GM19351 (cell line): ENCODE data around the gene AJAP1.
"Not testable (repeated sequence)": the region's sequence is repeated elsewhere in the genome, so short reads cannot be mapped to it uniquely, and the experiment has no call there.

Experiments used
- ATAC-seq: cut with Tn5 transposase; IDR thresholded peaks from one replicate; pipeline ENCODE4 v1.9.1; 2021; ENCODE audit warnings: mild to moderate bottlenecking, moderate library complexity; ENCODE audit not compliant: unreplicated experiment

AJAP1 gene

DNA sequence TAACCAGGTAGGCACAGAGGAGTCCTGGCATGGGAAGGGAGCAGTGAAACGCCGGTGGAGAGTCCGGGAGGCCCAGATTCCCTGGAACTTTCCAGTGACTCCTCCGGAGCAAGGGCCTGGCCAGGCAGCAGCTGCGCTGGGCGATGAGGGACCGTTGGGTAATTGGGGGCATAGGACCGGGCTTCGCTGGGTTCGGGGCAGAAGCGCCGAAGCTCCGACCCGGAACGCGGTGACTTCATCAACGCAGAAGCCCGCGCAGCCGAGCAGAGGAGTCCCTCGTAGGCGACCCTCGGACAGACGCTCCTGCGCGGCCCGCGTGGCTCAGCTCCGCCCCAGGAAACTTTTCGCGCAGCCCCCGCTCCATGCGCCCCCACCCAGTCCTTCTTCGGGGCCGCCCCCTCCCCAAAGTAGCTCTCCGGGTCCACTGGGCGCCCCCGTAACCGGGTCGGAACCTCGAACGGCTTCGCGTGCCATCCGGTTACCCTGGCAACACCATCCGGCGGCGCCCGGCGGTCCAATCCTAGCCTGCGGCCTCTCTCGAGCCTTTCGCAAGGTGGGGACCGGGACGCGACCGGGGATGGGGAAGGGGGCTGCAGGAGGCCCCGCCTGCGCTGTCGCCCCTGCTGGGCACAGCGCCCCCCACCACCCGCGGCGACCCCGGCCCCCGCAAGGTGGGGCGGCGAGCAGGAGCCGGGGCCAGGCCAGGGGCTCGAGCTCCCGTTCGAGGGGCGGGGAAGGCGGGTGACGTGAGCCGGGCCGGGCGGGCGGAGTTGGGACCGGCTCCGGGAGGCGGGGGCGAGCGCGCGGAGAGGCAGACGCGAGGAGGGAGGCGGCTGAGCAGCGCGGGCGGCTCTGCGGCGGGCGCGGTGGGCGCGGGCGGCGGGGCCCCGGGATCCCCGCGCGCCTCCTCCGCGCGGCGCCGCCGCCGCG, at the start of gene AJAP1:
AJAP1 (plus strand) TSS at position 814 of the 930 bp plus-strand sequence. CDS start 817 bp downstream, outside the sequence.
- ATAC-seq, result no peak

DNA sequence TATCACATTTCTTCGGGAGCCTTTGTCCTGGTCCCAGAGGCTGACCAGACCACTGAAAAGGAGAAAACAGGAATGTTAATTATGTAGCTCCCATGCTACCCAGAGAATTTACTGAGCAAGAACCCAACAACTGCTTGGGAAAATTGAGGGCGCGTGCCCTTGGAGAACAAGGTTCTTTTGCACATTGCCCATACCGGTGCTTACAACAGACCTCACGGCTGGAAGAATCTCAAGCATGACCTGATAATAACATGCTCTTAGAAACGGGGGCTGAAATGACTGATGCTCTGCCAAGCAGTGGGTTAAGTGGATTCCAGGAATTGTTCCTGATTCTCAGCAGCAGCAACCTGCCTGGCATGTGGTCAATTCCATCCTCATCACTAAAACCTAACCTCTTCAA, 49.3 kb upstream of the AJAP1 start:
- ATAC-seq, result no peak

- no peak for ATAC-seq
Observed at GRCh38 chr1:4611563-4612341, 42.7 kb upstream of the AJAP1 start.

DNA sequence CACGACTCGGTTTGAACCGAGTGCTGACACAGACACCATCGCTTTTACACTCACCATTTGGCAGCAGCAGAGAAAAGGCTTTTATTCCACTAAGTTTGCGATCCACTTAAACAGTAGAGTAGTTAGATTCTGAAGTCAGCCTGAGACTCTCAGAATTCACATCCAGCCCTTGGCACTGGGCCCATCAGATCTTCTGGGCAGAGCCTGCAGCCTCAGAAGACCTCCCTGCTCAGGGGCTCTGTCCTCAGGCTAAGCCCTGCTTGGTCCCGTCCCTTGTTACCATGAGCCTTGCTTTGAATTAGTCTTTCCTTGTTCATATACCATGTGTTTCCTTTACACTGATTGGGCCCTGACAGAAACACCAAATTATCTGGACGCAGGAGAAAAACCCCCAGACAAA, 41.4 kb upstream of the AJAP1 start:
- no peak for ATAC-seq

DNA sequence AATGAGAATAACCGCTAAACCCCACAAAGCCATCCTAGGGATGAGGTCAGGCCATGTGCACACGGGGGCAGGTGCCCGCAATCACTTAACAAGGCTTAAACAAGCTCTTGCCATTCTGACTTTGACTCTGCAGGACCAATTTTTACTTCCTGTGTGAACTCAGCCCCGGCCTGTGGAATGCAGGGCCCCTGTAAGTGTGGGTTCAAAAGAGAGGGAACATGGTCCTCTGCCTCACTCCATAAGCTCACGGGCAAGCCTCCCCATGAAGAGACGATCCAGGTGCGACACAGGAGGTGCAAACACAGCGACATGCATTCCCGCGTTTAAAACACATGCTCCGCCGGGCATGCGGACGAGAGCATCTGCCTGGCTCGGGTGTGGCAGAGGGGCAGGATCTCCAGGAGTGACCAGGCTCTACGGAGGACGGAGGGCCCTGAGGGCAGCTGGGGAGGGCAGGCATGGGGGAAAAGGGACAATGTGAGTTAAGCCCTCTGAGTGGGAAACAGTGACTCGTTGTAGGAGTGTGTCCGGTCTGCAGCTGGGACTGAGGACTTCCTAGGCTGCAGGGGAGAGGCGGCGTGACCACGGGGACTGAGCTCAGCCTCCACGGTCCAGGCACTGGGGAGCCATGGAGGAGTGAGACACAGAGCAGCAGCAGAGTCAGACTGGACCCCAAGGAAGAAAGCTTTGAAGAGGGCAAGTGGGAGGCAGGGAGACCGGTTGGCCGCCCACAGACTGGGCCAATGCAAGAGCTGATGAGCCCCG, 40.6 kb upstream of the AJAP1 start:
- no peak for ATAC-seq

- ATAC-seq, result no peak
Observed at GRCh38 chr1:4614371-4615137, 39.9 kb upstream of the AJAP1 start.

DNA sequence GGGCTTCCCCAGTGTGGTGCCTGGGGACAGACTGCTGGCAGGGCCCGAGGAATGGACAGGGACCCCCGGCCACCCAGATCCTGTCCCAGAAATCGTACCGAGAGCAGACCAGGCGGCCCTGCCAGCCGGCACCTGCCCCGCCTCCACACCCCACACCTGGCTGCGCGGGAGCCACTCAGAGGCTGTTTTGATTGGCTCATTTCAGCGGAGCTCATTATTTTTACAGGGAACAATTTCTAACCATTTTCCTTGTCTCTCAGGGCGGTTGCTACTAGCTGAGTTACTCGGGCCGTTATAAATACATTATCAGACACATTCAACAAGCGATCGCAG, 39.3 kb upstream of the AJAP1 start:
- no peak for ATAC-seq

GRCh38 chr1:4615501-4615900, 38.9 kb upstream of the AJAP1 start:
- no peak for ATAC-seq

- no peak for ATAC-seq
Observed at GRCh38 chr1:4616831-4617465, 37.5 kb upstream of the AJAP1 start.

- no peak for ATAC-seq
Observed at GRCh38 chr1:4617506-4617905, 36.9 kb upstream of the AJAP1 start.

DNA sequence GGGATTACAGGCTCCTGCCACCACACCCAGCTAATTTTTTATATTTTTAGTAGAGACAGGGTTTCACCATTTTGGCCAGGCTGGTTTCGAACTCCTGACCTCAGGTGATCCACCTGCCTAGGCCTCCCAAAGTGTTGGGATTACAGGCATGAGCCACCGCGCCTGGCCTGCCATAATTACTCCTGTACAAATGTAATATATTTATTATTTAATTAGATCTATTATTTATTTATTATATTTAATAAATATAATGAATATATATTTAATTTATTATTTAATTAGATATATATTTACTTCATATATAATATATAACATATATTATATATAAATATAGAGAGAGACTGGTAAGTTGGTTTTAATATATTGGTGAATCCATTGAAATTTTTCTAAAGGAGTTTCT, 35.6 kb upstream of the AJAP1 start:
- ATAC-seq, result not testable (repeated sequence)

DNA sequence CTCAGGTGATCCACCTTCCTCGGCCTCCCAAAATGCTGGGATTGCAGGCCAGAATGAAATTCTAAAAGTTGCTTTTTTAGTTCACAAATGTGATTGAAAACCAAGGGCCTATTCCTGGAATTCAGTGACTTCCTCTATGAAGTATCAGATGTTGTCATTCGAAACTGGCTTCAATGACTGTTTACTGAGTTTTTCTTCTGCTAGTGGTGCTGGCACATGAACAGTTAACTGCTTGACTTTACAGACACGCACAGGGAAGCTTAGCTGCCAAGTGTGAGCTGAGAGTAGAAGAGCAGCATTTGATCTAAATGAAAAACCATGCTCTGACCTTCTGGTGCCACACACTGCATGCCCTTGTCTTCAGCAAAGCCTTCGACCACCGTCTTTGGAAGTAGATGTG, 32.8 kb upstream of the AJAP1 start:
- no peak for ATAC-seq

GRCh38 chr1:4622821-4623220, 31.6 kb upstream of the AJAP1 start:
- no peak for ATAC-seq

- ATAC-seq, result no peak
Observed at GRCh38 chr1:4624141-4624715, 30.2 kb upstream of the AJAP1 start.

GRCh38 chr1:4624801-4625200, 29.6 kb upstream of the AJAP1 start:
- ATAC-seq, result no peak

DNA sequence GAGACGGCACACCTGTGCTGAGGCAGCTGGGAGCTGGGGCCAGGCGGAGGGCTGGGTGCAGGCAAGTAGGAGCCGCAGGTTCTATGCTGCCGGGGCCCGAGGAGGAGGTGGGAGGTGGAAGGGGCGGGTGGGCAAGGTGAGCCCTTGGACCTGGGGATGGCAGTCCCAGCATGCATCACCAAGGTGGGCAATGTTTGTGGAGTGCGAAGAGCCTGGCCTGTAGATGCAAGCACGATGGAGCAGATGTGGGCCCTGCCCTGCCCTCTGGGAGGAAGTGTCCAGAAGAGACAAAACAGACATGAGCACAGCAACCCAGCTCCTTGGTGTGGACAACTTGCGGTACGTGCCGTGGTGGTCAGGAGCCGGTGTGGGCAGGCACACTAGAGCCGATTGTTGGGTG, 28.3 kb upstream of the AJAP1 start:
- ATAC-seq, result no peak

- ATAC-seq, result no peak
Observed at GRCh38 chr1:4626560-4627319, 27.7 kb upstream of the AJAP1 start.

GRCh38 chr1:4627353-4627752, 27.1 kb upstream of the AJAP1 start:
- ATAC-seq, result no peak

DNA sequence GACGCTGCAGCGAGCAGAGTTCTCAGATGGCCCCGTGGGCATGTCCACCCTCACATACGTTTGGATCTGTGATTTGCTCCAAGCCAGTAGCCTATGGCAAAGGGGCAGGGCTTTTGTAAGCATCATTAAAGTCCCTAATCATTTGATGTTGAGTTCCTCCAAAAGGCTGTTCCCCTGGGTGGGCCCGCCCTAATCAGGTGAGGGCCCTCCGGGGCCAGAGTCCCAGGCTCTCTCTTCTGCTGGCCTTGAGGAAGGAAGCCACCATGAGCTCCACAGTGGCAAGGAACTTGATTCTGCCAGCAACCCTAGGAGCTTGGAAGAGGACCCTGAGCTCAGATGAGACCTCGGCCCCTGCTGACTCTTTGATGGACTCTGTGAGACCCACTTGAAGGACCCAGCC, 25.4 kb upstream of the AJAP1 start:
- ATAC-seq, result no peak
